OCI-LY3 (cell line): ENCODE results near the gene RNF227.

Source experiments
- H2AFZ ChIP-seq: fragments of 200-600, 300-600 bp; shearing (Covaris generic); 2 replicates; pipeline ENCODE4 v1.6.0; 2014; ENCODE audit warnings: antibody characterized with exemption, low read depth, low read length
- H3K27ac ChIP-seq: fragments of 200-600, 300-600 bp; sonication (generic); 2 replicates; pipeline ENCODE4 v1.5.1; 2014; ENCODE audit warnings: mild to moderate bottlenecking, low read length, moderate library complexity, mixed read lengths
- H3K27me3 ChIP-seq: fragments of 200-600, 300-600 bp; sonication (generic); 2 replicates; pipeline ENCODE4 v1.6.1; 2014; ENCODE audit warnings: low read depth, low read length, mixed read lengths
- H3K36me3 ChIP-seq: fragments of 200-600, 300-600 bp; sonication (generic); replicated peaks from 2 replicates; pipeline ENCODE3; 2014; ENCODE audit warnings: low read depth, low read length, mixed read lengths
- H3K4me1 ChIP-seq: fragments of 300-600, 200-600 bp; sonication (generic); 2 replicates; pipeline ENCODE4 v1.6.1; 2014; ENCODE audit warnings: low read length, mixed read lengths
- H3K4me2 ChIP-seq: fragments of 200-600, 300-600 bp; sonication (generic); 2 replicates; pipeline ENCODE4 v1.6.1; 2014; ENCODE audit warnings: low read length, mixed read lengths
- H3K4me3 ChIP-seq: fragments of 300-600, 200-600 bp; sonication (generic); 2 replicates; pipeline ENCODE4 v1.5.1; 2014; ENCODE audit warnings: antibody characterized with exemption, mild to moderate bottlenecking, low read length, moderate library complexity
- H3K79me2 ChIP-seq: fragments of 300-600, 200-600 bp; shearing (Covaris generic); 2 replicates; pipeline ENCODE4 v1.6.1; 2014; ENCODE audit warnings: mild to moderate bottlenecking, low read length, mixed read lengths
- H3K9ac ChIP-seq: fragments of 300-600, 200-600 bp; shearing (Covaris generic); 2 replicates; pipeline ENCODE4 v1.6.0; 2014; ENCODE audit warnings: mild to moderate bottlenecking, low read length, moderate library complexity
- H3K9me3 ChIP-seq: fragments of 200-600, 300-600 bp; shearing (Covaris generic); 2 replicates; pipeline ENCODE4 v1.6.1; 2014; ENCODE audit warnings: low read length, mixed read lengths; ENCODE audit not compliant: insufficient read depth
- H4K20me1 ChIP-seq: fragments of 200-600, 300-600 bp; sonication (generic); 2 replicates; pipeline ENCODE4 v1.6.1; 2016; ENCODE audit warnings: low read length, mixed read lengths; ENCODE audit not compliant: insufficient read depth
- CTCF ChIP-seq: fragments of 200-600, 300-600 bp; sonication (generic); IDR thresholded peaks from 2 replicates; pipeline ENCODE4 v1.5.1; 2014; ENCODE audit warnings: antibody characterized with exemption, low read length, low read depth
- EZH2phosphoT487 ChIP-seq: fragments of 200-600 bp; shearing (Covaris generic); IDR thresholded peaks from 2 replicates; pipeline ENCODE4 v1.6.1; 2018; ENCODE audit warnings: antibody characterized with exemption, mixed run types, low read depth

RNF227 gene

GRCh38 chr17:7882068-7882467 is 34.0 kb downstream of the RNF227 start:
- Histone ChIP-seq H3K9ac (no peak overlapping the region), H3K27ac (no peak overlapping the region), H3K4me2 (no peak overlapping the region), H2AFZ (no peak overlapping the region), H3K79me2 (peaks cover 19% of the 10 kb centered on the region), H3K9me3 (no peaks in the 10 kb centered on the region), H4K20me1 (no peaks in the 10 kb centered on the region), H3K4me1 (peaks cover 28% of the 10 kb centered on the region), H3K27me3 (no peaks in the 10 kb centered on the region), H3K36me3 (peaks cover 4% of the 10 kb centered on the region), H3K4me3 (no peak overlapping the region)
- TF ChIP-seq EZH2phosphoT487 = no peak
- no peak for TF ChIP-seq CTCF

GRCh38 chr17:7881276-7882054 is 34.6 kb downstream of the RNF227 start:
- H3K4me1 ChIP-seq = peaks cover 28% of the 10 kb centered on the region
- peaks cover 13% of the 10 kb centered on the region for H3K79me2 ChIP-seq
- H2AFZ ChIP-seq = no peak overlapping the region
- TF ChIP-seq CTCF (no peak), EZH2phosphoT487 (no peak)
- H3K4me2 ChIP-seq = no peak overlapping the region
- H3K9ac ChIP-seq = no peak overlapping the region
- H3K27me3 ChIP-seq = no peaks in the 10 kb centered on the region
- no peak overlapping the region for H3K27ac ChIP-seq
- no peaks in the 10 kb centered on the region for H3K9me3 ChIP-seq
- H4K20me1 ChIP-seq = no peaks in the 10 kb centered on the region
- peaks cover 4% of the 10 kb centered on the region for H3K36me3 ChIP-seq
- H3K4me3 ChIP-seq = no peak overlapping the region

GRCh38 chr17:7880076-7880868 is 35.8 kb downstream of the RNF227 start:
- Histone ChIP-seq H3K36me3 (peaks cover 4% of the 10 kb centered on the region), H3K9ac (no peak overlapping the region), H3K4me3 (no peak overlapping the region), H3K27me3 (no peaks in the 10 kb centered on the region), H3K79me2 (peaks cover 1% of the 10 kb centered on the region; the same call in 1 of the 2 replicates), H3K4me2 (0 out of 2 replicates have a peak overlapping the region, but pooled peaks have one; percentile 11), H2AFZ (no peak overlapping the region), H3K27ac (no peak overlapping the region), H3K9me3 (no peaks in the 10 kb centered on the region), H3K4me1 (peaks cover 28% of the 10 kb centered on the region), H4K20me1 (no peaks in the 10 kb centered on the region)
- TF ChIP-seq EZH2phosphoT487 (no peak), CTCF (no peak)

- Histone ChIP-seq H2AFZ (no peak overlapping the region), H3K36me3 (peaks cover 4% of the 10 kb centered on the region)
Observed at GRCh38 chr17:7878234-7878633, 37.9 kb downstream of the RNF227 start.

More at GRCh38 chr17:7878234-7878633, 37.9 kb downstream of the RNF227 start:
- Histone ChIP-seq H4K20me1 (no peaks in the 10 kb centered on the region), H3K9ac (no peak overlapping the region), H3K4me3 (no peak overlapping the region), H3K27ac (no peak overlapping the region), H3K79me2 (no peaks in the 10 kb centered on the region), H3K4me2 (no peak overlapping the region), H3K9me3 (no peaks in the 10 kb centered on the region), H3K4me1 (peaks cover 20% of the 10 kb centered on the region), H3K27me3 (no peaks in the 10 kb centered on the region)
- TF ChIP-seq EZH2phosphoT487 (no peak), CTCF (no peak)
